ENCODE results near the gene LYPD6B.

LYPD6B gene

DNA sequence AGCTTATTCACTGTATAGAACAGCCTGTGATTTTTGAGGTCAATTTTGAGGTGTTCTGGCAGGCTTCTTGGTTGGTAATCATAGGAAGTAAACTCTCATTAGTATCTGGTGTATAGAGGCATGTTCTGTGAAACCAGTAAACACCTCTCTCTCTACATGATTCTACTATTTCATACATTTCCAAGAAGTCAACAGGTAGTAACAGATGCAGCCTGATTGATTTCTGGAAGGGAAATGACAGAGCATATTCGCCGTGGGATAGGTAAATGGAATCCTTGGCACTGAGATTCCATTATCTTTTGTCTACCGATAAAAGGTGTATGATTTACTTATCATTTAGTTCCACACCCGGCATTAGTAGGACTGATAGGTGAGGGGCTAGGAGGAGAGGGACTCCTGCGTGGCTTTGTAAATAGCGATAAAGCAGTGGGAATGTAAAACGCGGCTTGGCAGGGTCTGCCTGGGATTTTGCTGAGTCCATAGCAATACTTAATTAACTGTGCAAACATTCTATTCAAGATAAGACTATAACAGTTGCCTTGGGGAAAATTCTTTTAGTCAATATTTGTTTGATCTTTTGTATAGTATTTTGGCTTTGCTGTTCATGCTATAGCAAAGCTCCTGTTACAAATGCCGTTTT, 32.3 kb downstream of the LYPD6B start:
- TF ChIP-seq, protein P1, sequence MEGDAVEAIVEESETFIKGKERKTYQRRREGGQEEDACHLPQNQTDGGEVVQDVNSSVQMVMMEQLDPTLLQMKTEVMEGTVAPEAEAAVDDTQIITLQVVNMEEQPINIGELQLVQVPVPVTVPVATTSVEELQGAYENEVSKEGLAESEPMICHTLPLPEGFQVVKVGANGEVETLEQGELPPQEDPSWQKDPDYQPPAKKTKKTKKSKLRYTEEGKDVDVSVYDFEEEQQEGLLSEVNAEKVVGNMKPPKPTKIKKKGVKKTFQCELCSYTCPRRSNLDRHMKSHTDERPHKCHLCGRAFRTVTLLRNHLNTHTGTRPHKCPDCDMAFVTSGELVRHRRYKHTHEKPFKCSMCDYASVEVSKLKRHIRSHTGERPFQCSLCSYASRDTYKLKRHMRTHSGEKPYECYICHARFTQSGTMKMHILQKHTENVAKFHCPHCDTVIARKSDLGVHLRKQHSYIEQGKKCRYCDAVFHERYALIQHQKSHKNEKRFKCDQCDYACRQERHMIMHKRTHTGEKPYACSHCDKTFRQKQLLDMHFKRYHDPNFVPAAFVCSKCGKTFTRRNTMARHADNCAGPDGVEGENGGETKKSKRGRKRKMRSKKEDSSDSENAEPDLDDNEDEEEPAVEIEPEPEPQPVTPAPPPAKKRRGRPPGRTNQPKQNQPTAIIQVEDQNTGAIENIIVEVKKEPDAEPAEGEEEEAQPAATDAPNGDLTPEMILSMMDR (IDR thresholded peaks at IDR 0.05) = no peak
- Histone ChIP-seq H3K27ac (no peak overlapping the region), H3K4me3 (no peak overlapping the region)
- no peak for DNase-seq (ENCODE audit: low spot score)

DNA sequence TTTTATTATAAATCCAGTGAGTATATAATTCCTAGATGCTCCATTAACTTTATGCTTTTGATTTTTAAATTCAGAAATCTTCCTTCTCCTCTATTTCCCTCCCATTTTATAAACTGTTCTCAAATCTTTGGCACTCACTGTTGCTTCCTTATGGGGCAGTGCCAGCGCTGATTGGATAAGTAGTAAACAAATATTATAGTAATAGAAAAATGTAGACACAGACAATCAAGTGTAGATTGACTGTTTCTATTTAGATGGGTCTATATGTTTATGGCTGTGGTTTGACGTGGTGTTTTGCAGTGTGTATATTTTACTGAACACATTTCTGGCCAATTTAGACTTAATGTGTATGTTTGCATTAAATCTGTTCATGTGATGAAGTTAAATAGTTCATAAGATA, 36.6 kb downstream of the LYPD6B start:
- TF ChIP-seq, protein P1 (IDR thresholded peaks at IDR 0.05) = no peak
- no peak for DNase-seq (ENCODE audit: low spot score)
- Histone ChIP-seq H3K27ac (no peak overlapping the region), H3K4me3 (no peak overlapping the region)

DNA sequence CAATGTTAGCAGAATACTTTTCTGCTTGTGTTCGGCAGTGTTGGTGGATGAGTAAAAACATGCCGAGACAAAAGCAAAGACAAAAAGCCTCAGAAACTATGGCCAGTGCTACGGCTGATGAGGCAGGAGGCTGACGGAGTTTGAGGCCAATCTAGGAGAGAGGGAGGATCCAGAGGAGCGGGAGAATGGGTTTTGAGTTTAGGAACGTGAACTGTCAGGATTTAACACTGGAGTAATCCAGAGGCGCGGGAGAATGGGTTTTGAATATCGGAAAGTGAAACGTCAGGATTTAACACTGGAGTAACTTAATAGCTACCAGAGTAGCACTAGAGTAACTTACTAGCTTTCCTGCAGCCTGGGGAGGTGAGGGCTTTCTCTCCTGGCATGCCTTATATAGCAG, 37.4 kb downstream of the LYPD6B start:
- TF ChIP-seq, protein P1 (IDR thresholded peaks at IDR 0.05) = no peak
- H3K4me3 ChIP-seq = no peak overlapping the region
- DNase-seq (ENCODE audit: low spot score) = no peak
- no peak overlapping the region for H3K27ac ChIP-seq

DNA sequence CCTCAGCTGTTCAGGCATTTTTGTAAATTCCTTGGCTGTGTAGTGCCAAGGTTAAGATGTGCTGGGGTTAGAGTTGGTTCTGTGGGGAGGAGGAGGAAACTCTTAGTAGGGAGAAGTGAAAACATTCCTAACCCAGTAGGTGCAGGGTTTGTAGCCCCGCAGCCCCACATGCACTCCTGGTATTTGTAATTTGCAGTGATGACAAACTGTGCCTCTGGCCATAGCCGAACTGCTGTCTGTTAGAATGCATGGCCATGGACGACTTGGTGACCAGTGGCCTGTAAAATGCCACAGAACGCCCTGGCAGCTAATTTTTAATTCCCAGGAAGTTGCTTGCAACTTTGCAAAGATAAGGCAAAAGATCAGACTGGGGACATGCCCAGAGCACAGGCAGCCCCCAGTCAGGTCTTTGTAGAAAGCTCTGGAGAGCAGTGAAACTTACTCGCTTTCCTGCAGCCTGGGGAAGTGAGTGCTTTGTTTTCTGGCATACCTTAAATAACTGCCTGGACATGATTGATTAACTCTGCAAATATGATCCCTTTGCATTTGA, 38.4 kb downstream of the LYPD6B start:
- TF ChIP-seq, protein P1 (IDR thresholded peaks at IDR 0.05) = no peak
- Histone ChIP-seq H3K27ac (no peak overlapping the region), H3K4me3 (no peak overlapping the region)
- no peak for DNase-seq (ENCODE audit: low spot score)

DNA sequence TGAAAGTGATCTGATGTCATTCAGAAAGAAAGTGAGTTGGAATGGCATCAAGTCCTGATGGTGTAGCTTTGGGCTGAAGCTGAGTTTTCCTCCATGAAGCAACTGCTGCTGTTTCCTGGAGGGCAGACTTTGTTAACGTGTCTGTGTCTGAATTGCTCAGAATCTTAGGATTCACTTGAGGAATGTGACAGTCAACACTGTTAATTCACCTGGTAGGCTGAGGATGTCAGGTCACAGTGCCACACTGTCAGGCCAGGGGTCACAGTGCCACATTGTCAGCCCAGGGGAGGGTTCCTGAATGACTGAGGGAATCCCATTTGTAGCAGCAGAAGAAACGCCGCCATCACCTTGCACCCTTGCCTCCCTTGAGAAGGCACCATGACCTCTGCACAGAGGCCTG, 39.4 kb downstream of the LYPD6B start:
- TF ChIP-seq, protein P1 (IDR thresholded peaks at IDR 0.05) = no peak
- Histone ChIP-seq H3K27ac (no peak overlapping the region), H3K4me3 (no peak overlapping the region)
- no peak for DNase-seq (ENCODE audit: low spot score)

DNA sequence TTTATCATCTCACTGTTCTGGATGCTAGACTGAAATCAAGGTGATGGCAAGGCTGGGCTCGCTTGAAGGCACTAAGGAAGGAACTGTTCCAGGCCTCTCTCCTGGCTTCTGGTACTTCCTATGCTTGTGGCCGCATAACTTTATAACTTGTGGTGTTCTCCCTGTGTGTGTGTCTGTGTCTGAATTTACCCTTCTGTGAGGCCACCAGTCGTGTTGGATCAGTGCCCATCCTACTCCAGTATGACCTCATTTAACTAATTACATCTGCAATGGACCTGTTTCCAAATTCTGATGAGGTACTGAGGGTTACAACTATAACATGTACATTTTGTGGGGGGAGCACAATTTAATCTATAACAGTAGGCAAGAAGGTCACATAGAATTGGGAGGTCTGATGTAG, 41.6 kb downstream of the LYPD6B start:
- no peak overlapping the region for H3K4me3 ChIP-seq
- TF ChIP-seq, protein P1 (IDR thresholded peaks at IDR 0.05) = no peak
- DNase-seq (ENCODE audit: low spot score) = no peak
- H3K27ac ChIP-seq = no peak overlapping the region

DNA sequence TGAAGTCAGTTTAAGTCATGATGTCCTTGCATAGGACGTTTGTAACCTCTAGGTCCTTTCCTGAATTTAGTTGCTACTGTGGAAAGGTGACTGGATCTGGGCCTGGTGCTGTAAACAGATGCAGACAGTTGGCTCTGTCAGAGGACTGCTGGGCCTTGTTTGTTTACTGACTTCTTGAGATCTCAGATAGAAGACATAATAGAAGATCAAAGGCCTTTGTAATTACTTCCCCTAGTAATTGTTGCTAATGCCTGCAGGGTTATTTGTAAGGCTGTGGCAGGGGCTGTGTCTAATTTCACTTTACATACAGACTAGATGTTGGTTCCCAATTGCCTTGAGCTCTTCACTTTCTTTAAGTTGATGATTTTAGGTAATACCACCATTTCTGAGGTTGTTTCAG, 42.5 kb downstream of the LYPD6B start:
- Histone ChIP-seq H3K4me3 (no peak overlapping the region), H3K27ac (no peak overlapping the region)
- no peak for DNase-seq (ENCODE audit: low spot score)
- TF ChIP-seq, protein P1 (IDR thresholded peaks at IDR 0.05) = no peak
